PC-3 (cell line): ENCODE data around the gene ACTN1. TPM values are rescaled to one million over a fixed set of nuclear protein-coding genes. Genes with fewer than 3 reads are reported as not detected.
A peak's percentile ranks its signal among the peaks of the same experiment; 100 is the strongest.

Source experiments
- ATAC-seq: fragments of 200-7000 bp; cut with Tn5 transposase; 2 replicates; pipeline ENCODE4 v1.9.1; 2020; ENCODE audit warnings: mild to moderate bottlenecking, moderate library complexity
- BruUV-seq: library from RNA; stranded (reverse); fragments of 400-500 nt; replicated peaks from 2 replicates; lab custom pipeline; 2021; lab: Mats Ljungman, UMichigan
- CTCF ChIA-PET: fragments of 300-600 bp; sonication (Branson Sonifier 250); formaldehyde crosslinking; loops from one replicate; lab custom pipeline; 2022; ENCODE audit warnings: antibody characterized with exemption; lab: Charles Lee
- POLR2A ChIA-PET: fragments of 300-600 bp; sonication (Branson Sonifier 250); formaldehyde crosslinking; loops from one replicate; lab custom pipeline; 2022; ENCODE audit warnings: antibody characterized with exemption; ENCODE audit not compliant: unreplicated experiment; lab: Charles Lee
- DNase-seq: peaks from one replicate; pipeline ENCODE4 v3.0.0-alpha.2; 2015
- H2AFZ ChIP-seq: fragments of 300-600 bp; sonication (generic); 2 replicates; pipeline ENCODE4 v1.6.0; 2016; ENCODE audit warnings: antibody characterized with exemption, low read length
- H3F3A ChIP-seq: fragments of 300-600 bp; sonication (generic); one replicate; pipeline ENCODE4 v1.6.0; 2017; ENCODE audit warnings: antibody characterized with exemption, low read length, control low read depth, mild to moderate bottlenecking; ENCODE audit not compliant: unreplicated experiment
- H3K27ac ChIP-seq: fragments of 300-600 bp; sonication (generic); 2 replicates; pipeline ENCODE4 v1.5.1; 2016; ENCODE audit warnings: mild to moderate bottlenecking, low read length
- H3K27me3 ChIP-seq: fragments of 300-600 bp; sonication (generic); 2 replicates; pipeline ENCODE4 v1.6.1; 2016; ENCODE audit warnings: low read length, mixed read lengths
- H3K36me3 ChIP-seq: fragments of 300-600 bp; sonication (generic); 2 replicates; pipeline ENCODE4 v1.6.1; 2016; ENCODE audit warnings: low read depth, mixed run types, low read length, mixed read lengths
- H3K4me1 ChIP-seq: fragments of 300-600 bp; sonication (generic); 2 replicates; pipeline ENCODE4 v1.5.1; 2016; ENCODE audit warnings: low read length; ENCODE audit not compliant: insufficient read depth
- H3K4me2 ChIP-seq: fragments of 300-600 bp; sonication (generic); 2 replicates; pipeline ENCODE4 v1.6.0; 2016; ENCODE audit warnings: low read length
- H3K4me3 ChIP-seq: fragments of 300-600 bp; sonication (generic); 2 replicates; pipeline ENCODE4 v1.5.1; 2016; ENCODE audit warnings: mild to moderate bottlenecking, low read length, mixed read lengths
- H3K79me2 ChIP-seq: fragments of 300-600 bp; sonication (generic); 2 replicates; pipeline ENCODE4 v1.6.1; 2017; ENCODE audit warnings: low read length, mixed read lengths
- H3K9ac ChIP-seq: fragments of 300-600 bp; sonication (generic); 2 replicates; pipeline ENCODE4 v1.6.0; 2016; ENCODE audit warnings: mild to moderate bottlenecking, low read length
- H3K9me2 ChIP-seq: fragments of 300-600 bp; sonication (generic); replicated peaks from 2 replicates; pipeline ENCODE4 v1.6.1; 2016; ENCODE audit warnings: mixed run types, low read length, mixed read lengths
- H3K9me3 ChIP-seq: fragments of 300-600 bp; sonication (generic); 2 replicates; pipeline ENCODE4 v1.6.1; 2016; ENCODE audit warnings: low read length, mixed read lengths
- H4K20me1 ChIP-seq: fragments of 300-600 bp; sonication (generic); 2 replicates; pipeline ENCODE4 v1.6.1; 2016; ENCODE audit warnings: low read length, mixed read lengths
- EZH2 ChIP-seq: fragments of 300-600 bp; sonication (generic); IDR thresholded peaks from one replicate; pipeline ENCODE4 v1.6.1; 2017; ENCODE audit warnings: antibody characterized with exemption, mild to moderate bottlenecking, low read length; ENCODE audit not compliant: unreplicated experiment
- EZH2phosphoT487 ChIP-seq: fragments of 300-600 bp; sonication (generic); IDR thresholded peaks from 2 replicates; pipeline ENCODE4 v1.6.1; 2018; ENCODE audit warnings: mild to moderate bottlenecking, antibody characterized with exemption, low read length, borderline replicate concordance
- intact Hi-C: fragments of 100-400 bp; cut with micrococcal nuclease; formaldehyde crosslinking; loops from 2 replicates; pipeline ENCODE4 v1.9.0; 2023
- total RNA-seq: library from RNA; depleted of rRNA; stranded (reverse); fragments of >200 nt; gene quantifications from 2 replicates; pipeline ENCODE4 v1.2.3, GENCODE V29; 2014; rRNA removed
- TF ChIP-seq, protein P1 (sequence below): fragments of 300-600 bp; sonication (generic); conservative IDR thresholded peaks from 2 replicates; pipeline ENCODE4 v1.5.1; 2017; ENCODE audit warnings: antibody characterized with exemption, low read depth, mild to moderate bottlenecking, low read length

Gene ACTN1
- total RNA-seq, 1 experiment from 2014 or later = 303 TPM

DNA sequence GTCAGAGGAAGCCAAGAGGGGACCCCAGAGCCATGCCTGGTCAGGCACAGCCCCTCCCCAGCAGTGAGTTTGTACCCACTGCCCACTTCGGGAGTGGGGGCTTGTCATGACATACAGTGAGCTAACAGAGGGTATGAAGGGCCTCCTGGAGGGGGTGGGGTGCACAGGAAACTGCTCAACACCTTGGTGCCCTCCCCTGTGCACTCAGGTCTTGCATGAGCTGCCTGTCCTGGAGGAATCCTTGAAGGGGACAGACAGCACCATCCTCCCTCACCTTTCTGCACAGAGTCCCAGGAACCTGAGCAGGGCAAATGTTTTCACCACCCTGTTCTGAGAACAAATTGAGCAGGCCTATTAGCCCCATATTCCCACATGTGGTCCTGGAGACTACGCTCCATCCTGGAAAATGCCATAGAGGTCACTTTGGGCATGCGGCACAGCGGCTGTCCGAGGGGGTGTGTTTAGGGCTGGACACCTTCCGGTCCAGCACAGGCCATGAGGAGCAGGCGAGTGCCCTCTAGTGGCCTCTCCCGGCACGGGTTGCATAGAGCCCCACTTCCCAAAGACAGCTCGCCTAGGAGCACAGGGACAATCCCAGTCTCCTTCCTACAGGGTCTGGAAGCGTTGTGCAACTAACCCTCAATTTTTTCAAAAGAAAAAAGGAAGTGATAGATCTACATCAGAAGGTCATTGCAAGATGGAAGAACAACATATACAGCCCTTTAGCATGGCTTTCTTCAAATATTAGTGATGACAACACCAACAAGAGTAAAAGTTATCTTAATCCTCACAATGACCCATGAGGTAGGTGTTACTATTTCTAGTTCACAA is 154.4 kb downstream of the ACTN1 start:
- ChIA-PET POLR2A (interaction anchor here (0.6 to 0.7 kb wide), 2 partner anchors 126 to 576 kb away, joined by 3 to 4 read pairs; no protein-coding TSS in a partner anchor), CTCF (interaction anchor here (0.5 to 1.5 kb wide), 8 partner anchors 8 to 891 kb away, joined by 3 to 8 read pairs (median 4); partner anchors contain the start of gene ZFP36L1)
- no TSS peak for BruUV-seq
- ATAC-seq (peak; percentile 92), DNase-seq (peak; percentile 90)
- H3K9ac ChIP-seq = no peak overlapping the region
- no peak overlapping the region for H3K4me3 ChIP-seq
- H3K9me2 ChIP-seq = no peaks in the 10 kb centered on the region
- no peak overlapping the region for H3K27ac ChIP-seq
- H3K4me2 ChIP-seq = peak overlapping the region; percentile 8
- H3K9me3 ChIP-seq = no peaks in the 10 kb centered on the region
- H3K36me3 ChIP-seq = no peaks in the 10 kb centered on the region
- no peaks in the 10 kb centered on the region for H3F3A ChIP-seq
- H3K79me2 ChIP-seq = no peaks in the 10 kb centered on the region
- H3K27me3 ChIP-seq = no peaks in the 10 kb centered on the region
- H3K4me1 ChIP-seq = no peaks in the 10 kb centered on the region; the same call in 1 of the 2 replicates
- H4K20me1 ChIP-seq = no peaks in the 10 kb centered on the region
- peak overlapping the region; percentile 68 for H2AFZ ChIP-seq
- TF ChIP-seq, protein P1, sequence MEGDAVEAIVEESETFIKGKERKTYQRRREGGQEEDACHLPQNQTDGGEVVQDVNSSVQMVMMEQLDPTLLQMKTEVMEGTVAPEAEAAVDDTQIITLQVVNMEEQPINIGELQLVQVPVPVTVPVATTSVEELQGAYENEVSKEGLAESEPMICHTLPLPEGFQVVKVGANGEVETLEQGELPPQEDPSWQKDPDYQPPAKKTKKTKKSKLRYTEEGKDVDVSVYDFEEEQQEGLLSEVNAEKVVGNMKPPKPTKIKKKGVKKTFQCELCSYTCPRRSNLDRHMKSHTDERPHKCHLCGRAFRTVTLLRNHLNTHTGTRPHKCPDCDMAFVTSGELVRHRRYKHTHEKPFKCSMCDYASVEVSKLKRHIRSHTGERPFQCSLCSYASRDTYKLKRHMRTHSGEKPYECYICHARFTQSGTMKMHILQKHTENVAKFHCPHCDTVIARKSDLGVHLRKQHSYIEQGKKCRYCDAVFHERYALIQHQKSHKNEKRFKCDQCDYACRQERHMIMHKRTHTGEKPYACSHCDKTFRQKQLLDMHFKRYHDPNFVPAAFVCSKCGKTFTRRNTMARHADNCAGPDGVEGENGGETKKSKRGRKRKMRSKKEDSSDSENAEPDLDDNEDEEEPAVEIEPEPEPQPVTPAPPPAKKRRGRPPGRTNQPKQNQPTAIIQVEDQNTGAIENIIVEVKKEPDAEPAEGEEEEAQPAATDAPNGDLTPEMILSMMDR = peak; percentile 97
- TF ChIP-seq EZH2phosphoT487 = no peak
- TF ChIP-seq EZH2 = no peak
- intact Hi-C loops = loop anchor here (1.0 kb wide), 1 partner anchor 20 kb away; no protein-coding TSS in a partner anchor

DNA sequence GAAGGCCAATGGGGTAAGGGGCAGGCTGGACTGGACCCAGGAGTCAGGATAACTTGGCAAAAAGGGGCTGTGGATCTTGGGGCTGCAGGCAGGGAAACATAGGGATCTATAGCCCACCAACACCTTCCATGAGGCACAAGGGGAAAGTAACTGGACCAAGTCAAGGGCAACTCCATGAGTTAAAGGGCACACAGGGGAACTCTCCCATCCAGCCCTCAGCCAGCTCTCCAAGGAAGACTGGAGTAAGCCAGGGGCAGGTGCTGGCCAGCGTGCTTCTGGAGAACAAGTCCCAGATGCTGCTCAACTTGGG is 154.9 kb downstream of the ACTN1 start:
- H3K36me3 ChIP-seq = no peaks in the 10 kb centered on the region
- no peaks in the 10 kb centered on the region for H4K20me1 ChIP-seq
- no peaks in the 10 kb centered on the region for H3K9me3 ChIP-seq
- no peaks in the 10 kb centered on the region for H3F3A ChIP-seq
- H3K27me3 ChIP-seq = no peaks in the 10 kb centered on the region
- TF ChIP-seq, protein P1 = no peak
- no peak for ATAC-seq
- POLR2A ChIA-PET = no interaction called here
- no peak for DNase-seq
- H2AFZ ChIP-seq = peak overlapping the region; percentile 68; the same call in 1 of the 2 replicates
- H3K79me2 ChIP-seq = no peaks in the 10 kb centered on the region
- no peak overlapping the region for H3K4me3 ChIP-seq
- H3K4me1 ChIP-seq = no peaks in the 10 kb centered on the region; the same call in 1 of the 2 replicates
- no TSS peak for BruUV-seq
- no peak overlapping the region for H3K4me2 ChIP-seq
- CTCF ChIA-PET = interaction anchor here (1.5 kb wide), 1 partner anchor 44 kb away, joined by 4 read pairs; no protein-coding TSS in a partner anchor
- H3K9ac ChIP-seq = no peak overlapping the region
- no peaks in the 10 kb centered on the region for H3K9me2 ChIP-seq
- intact Hi-C loops = no loop called here
- no peak overlapping the region for H3K27ac ChIP-seq

Other genes starting within 250 kb of the ACTN1 start
- 63.1 and 79.7 TPM in 2 replicates for gene ZFP36L1, start 186.2 kb downstream of the ACTN1 start, total RNA-seq
- 17.5 and 21.0 TPM in 2 replicates for gene DCAF5, start 173.8 kb upstream of the ACTN1 start, total RNA-seq
- gene EXD2, start 212.2 kb upstream of the ACTN1 start, total RNA-seq = 19.0 and 19.9 TPM in 2 replicates